ENCODE data around the gene SGCD.

GRCh38 chr5:156667616-156668015 lies 340.7 kb downstream of the SGCD start:
- no peak for TF ChIP-seq ZNF384 (IDR thresholded peaks at IDR 0.05)
- no peak for TF ChIP-seq SUZ12 (IDR thresholded peaks at IDR 0.05)
- no peak for TF ChIP-seq FOXA1 (IDR thresholded peaks at IDR 0.05)
- TF ChIP-seq ARNT (IDR thresholded peaks at IDR 0.05), result no peak
- no peak for TF ChIP-seq BHLHE40 (IDR thresholded peaks at IDR 0.05; ENCODE audit: borderline replicate concordance)
- no peak for TF ChIP-seq TARDBP (IDR thresholded peaks at IDR 0.05)
- TF ChIP-seq FOXK2 (IDR thresholded peaks at IDR 0.05), result no peak
- no peak for TF ChIP-seq SP1 (IDR thresholded peaks at IDR 0.05)
- no peak for TF ChIP-seq FOXM1 (IDR thresholded peaks at IDR 0.05; ENCODE audit: borderline replicate concordance)

Measured in HEK293T (cell line).